Measurements from ENCODE around the gene SOWAHA. TPM values are rescaled to one million over a fixed set of nuclear protein-coding genes. Genes with fewer than 3 reads are reported as not detected.

SOWAHA gene
- total RNA-seq, 1 experiment from 2014 or later: 0.39 TPM

- Histone ChIP-seq H3K79me2 (ENCODE audit: insufficient read depth, low read length) (no peaks in the 10 kb centered on the region), H3K27ac (ENCODE audit: low read depth, low read length) (no peak overlapping the region), H4K20me1 (ENCODE audit: insufficient read depth) (no peaks in the 10 kb centered on the region), H3K4me2 (ENCODE audit: low read length) (no peak overlapping the region), H3K36me3 (ENCODE audit: control insufficient read depth in 1 of 2, insufficient read depth in 2 of 2, low read length in 2 of 2) (no peaks in the 10 kb centered on the region), H3K9me2 (ENCODE audit: insufficient read depth) (no peaks in the 10 kb centered on the region), H2AFZ (ENCODE audit: low read depth, low read length, poor library complexity, severe bottlenecking) (no peak overlapping the region), H3K9me3 (ENCODE audit: control insufficient read depth in 1 of 2, insufficient read depth in 1 of 2, low read depth in 1 of 2, low read length in 2 of 2) (no peaks in the 10 kb centered on the region), H3K27me3 (ENCODE audit: insufficient read depth, low read length) (no peaks in the 10 kb centered on the region), H3K9ac (ENCODE audit: low read length) (no peak overlapping the region), H3K4me1 (ENCODE audit: control insufficient read depth in 1 of 2, insufficient read depth in 2 of 2, low read length in 2 of 2) (0 out of 4 replicates have a peak, but pooled peaks cover 0 to 4% of the 10 kb centered on the region in 2 experiments), H3K4me3 (replicated peaks in 1 of 2; ENCODE audit: low read depth in 1 of 2, low read length in 2 of 2) (no peak overlapping the region)
- TF ChIP-seq SP1 (IDR thresholded peaks at IDR 0.05; ENCODE audit: low read depth): no peak
- TF ChIP-seq EZH2 (IDR thresholded peaks at IDR 0.05): no peak
- TF ChIP-seq ZFX (IDR thresholded peaks at IDR 0.05): no peak
- no peak for TF ChIP-seq POLR2A (IDR thresholded peaks at IDR 0.05; ENCODE audit: borderline replicate concordance, extremely low read depth, insufficient read depth, insufficient read length)
- no peak for TF ChIP-seq POLR2AphosphoS5 (IDR thresholded peaks at IDR 0.05; ENCODE audit: low read depth, low read length)
- TF ChIP-seq TCF7L2 (IDR thresholded peaks at IDR 0.05; ENCODE audit: borderline replicate concordance, extremely low read depth, insufficient read depth, insufficient read length): no peak
- no peak for TF ChIP-seq SIN3A (IDR thresholded peaks at IDR 0.05; ENCODE audit: low read depth)
- no peak for TF ChIP-seq REST (IDR thresholded peaks at IDR 0.05; ENCODE audit: low read depth)
- TF ChIP-seq CTCF (IDR thresholded peaks at IDR 0.05 in 2 of 3, conservative IDR thresholded peaks at IDR 0.05 in 1 of 3; ENCODE audit: borderline replicate concordance in 1 of 3, insufficient read depth in 1 of 3, low read depth in 2 of 3, low read length in 2 of 3): no peak
- no peak for TF ChIP-seq ATF3 (IDR thresholded peaks at IDR 0.05)
- TF ChIP-seq EGR1 (IDR thresholded peaks at IDR 0.05; ENCODE audit: low read depth): no peak
- no peak for TF ChIP-seq FOSL1 (IDR thresholded peaks at IDR 0.05; ENCODE audit: low read depth)
- TF ChIP-seq SRF (IDR thresholded peaks at IDR 0.05; ENCODE audit: low read depth): no peak
- TF ChIP-seq ZBTB33 (IDR thresholded peaks at IDR 0.05; ENCODE audit: extremely low read depth, insufficient replicate concordance, low read length): no peak
- no peak for TF ChIP-seq RAD21 (IDR thresholded peaks at IDR 0.05; ENCODE audit: low read depth)
- no TSS peak for BruUV-seq (replicated peaks)
- POLR2A ChIA-PET: no interaction called here
- DNase-seq (ENCODE audit: low read depth, low spot score): no peak
- intact Hi-C loops (cut with micrococcal nuclease): no loop called here
- ATAC-seq: no peak
- CTCF ChIA-PET: no interaction called here
- RAD21 ChIA-PET (ENCODE audit: low non-redundant PET in 1 of 2, low total read pairs in 2 of 2, uncharacterized antibody in 2 of 2, unreplicated experiment in 2 of 2): no interaction called here
These were observed 25.6 kb downstream of the SOWAHA start for GRCh38 chr5:132838516-132839282.

Data from HCT116 (cell line).